ENCODE data around the gene OR5B2.
"Not testable (repeated sequence)": the region's sequence is repeated elsewhere in the genome, so short reads cannot be mapped to it uniquely, and the experiment has no call there.

OR5B2 gene

GRCh38 chr11:58428021-58428420 lies at the start of gene OR5B2:
Gene OR5B2, minus strand, starts transcription at chr11:58428121. Its CDS starts 4,860 bp downstream, at chr11:58423261.
- no peak for DNase-seq

- no peak for DNase-seq
Observed at GRCh38 chr11:58471892-58472291, 44.0 kb upstream of the OR5B2 start.

GRCh38 chr11:58466293-58466692 lies 38.4 kb upstream of the OR5B2 start:
- DNase-seq = no peak

DNA sequence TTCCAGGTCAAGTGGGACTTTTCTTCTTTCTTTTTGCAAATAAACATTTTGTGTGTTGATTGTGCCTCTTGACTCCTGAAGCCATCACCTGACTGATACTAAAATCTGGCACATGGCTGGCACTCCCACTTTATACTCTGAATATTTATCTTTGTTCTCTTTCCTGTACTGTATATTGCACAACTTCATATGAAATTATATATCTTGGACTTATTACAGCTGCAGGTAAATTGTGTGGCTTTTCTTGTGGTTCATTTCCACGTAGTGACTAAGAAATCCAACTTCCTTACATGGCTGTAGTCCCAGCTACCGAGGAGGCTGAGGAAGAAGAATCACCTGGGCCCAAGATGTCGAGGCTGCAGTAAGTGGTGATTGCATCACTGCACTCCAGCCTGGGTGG lies 37.8 kb upstream of the OR5B2 start:
- no peak for DNase-seq

DNA sequence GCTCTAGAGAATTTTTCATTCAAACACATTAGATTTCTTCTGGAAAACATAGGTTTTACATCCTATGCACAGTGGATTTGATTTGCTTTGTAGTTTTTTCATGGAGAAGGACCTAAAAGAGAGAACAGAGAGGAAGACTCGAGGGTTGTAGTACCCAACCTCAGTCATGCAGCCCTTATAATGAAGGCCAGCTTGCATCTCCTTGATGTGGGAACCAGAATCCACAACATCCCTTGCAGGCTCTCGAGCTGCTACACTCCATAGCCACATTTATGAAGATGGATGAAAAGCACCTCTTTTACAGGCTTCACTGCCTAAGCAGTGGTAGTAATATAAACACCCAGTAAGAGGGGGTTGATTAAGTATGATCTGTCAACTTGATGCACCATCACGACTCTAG lies 23.7 kb upstream of the OR5B2 start:
- DNase-seq = no peak

DNA sequence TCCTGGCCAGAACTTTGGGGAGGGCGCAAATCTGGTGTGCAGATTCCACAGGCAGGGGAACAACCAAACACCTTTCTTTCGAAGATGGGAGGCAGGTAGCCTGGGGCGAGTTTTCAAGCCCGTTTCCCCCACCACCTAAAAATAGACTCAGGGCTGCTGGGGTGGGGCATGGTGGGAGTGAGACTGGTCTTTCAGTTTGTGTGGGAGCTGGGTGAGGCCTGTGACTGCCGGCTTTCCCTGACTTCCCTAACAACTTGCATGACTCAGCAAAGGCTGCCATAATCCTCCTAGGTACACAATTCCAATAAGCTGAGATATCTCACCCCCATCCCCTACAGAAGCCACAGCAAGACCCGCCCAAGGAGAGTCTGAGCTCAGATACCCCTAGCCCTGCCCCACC lies 18.4 kb upstream of the OR5B2 start:
- peak; percentile 0 for DNase-seq

DNA sequence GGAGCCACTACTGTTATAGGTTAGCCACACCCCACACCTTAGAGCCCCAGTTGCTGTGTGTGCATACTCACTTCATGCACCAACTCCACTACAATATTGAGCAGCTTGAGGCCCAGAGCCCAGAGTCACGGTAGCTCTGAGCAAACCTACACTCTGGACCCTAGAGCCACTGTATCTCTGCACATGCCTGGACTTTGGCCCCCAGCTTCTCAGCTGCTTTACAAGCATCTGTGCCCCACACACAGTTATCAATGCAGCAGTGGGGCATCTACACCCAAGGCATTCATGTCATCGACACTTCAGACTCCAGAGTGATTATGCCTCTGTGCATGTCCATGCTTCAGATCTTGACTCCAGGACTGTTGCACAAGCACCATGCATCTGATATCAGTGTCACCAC lies 16.4 kb upstream of the OR5B2 start:
- DNase-seq = no peak

DNA sequence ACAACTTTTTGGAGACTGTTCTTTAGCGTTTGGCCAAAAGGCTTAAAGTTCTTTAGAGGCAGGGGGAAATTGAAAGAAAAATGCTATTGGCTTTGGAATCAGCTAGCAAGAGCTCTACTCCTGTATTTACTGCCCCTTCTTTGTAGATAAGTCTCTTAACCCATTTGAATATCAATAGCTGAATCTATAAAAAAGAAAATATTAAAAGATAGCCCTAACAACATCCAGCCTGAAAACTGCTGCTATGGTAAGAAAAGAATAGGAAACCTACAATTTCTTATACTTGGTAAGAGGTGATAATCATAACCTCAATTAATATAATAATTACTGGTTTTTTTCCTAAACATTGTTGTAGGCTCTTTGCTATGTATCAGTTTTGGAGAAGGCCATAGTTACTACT lies 14.2 kb upstream of the OR5B2 start, which contains the start of gene OR5B12:
Gene OR5B12 (minus strand): TSS at position 101 of the 400 bp plus-strand sequence. CDS start 2,085 bp downstream, outside the sequence.
- no peak for DNase-seq

GRCh38 chr11:58438486-58438885 lies 10.6 kb upstream of the OR5B2 start:
- no peak for DNase-seq

DNA sequence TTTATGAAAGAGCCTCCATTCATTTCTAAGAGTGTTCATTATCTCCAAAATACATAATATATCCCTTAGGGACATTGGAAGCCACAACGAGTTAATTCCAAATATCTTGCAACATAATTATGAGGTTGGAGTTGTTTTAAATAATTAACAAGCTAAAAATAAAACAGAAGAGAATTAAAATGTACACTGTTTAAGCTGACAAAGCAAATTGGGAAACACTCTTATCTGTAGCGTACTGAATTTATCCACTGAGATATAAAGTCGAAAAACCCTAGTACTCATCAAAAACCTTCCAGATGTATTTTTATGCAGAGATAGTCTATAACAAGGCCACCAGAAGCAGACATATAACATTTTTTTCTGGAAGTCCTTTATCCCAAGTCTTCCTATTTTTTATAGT lies 6.3 kb upstream of the OR5B2 start:
- DNase-seq = no peak

DNA sequence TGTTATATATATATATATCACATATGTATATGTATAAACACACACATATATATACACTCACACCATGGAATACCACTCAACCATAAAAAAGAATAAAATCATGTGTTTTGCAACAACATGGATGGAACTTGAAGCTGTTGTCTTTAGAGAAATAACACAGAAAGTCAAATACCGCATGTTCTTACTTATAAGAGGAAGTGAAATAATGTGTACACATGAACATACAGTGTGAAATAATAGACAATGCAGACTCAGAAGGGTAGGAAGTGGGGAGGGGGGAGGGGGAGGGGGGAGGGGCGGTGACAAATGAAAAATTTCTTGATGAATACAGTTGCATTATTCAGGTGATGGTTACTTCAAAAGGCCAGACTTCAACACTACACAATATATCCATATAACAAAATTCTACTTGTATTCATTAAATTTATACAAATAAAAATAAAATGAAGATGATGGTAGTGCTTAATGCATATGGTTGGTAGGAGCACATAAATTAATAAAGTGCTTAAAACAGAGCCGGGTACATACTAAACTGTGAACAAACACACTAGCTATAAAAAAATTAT lies 5.8 kb upstream of the OR5B2 start:
- DNase-seq = no peak

GRCh38 chr11:58429273-58429672 lies 1.4 kb upstream of the OR5B2 start:
- no peak for DNase-seq

DNA sequence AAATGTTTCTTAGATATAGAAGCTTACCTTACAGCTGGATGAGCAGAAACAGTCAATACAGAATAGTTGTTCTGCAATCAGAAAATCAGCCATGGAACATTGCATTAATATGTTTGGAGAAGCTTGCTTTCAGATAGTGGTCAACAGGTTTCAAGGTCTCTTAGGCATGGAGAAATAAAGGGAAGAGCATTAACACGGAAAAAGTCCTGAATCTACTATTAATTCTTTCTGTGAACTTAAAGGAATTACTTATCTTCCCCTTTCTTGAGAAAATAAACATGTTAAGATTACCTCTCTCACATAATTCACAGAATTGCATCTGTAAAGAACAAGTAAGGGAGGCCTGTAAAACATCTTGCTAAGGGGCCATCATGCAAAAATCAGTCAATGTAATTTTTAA lies 21.1 kb downstream of the OR5B2 start, which contains the start of gene OR5B3:
Gene OR5B3 (minus strand): TSS at position 101 of the 400 bp plus-strand sequence. CDS start 3,465 bp downstream, outside the sequence.
- no peak for DNase-seq

DNA sequence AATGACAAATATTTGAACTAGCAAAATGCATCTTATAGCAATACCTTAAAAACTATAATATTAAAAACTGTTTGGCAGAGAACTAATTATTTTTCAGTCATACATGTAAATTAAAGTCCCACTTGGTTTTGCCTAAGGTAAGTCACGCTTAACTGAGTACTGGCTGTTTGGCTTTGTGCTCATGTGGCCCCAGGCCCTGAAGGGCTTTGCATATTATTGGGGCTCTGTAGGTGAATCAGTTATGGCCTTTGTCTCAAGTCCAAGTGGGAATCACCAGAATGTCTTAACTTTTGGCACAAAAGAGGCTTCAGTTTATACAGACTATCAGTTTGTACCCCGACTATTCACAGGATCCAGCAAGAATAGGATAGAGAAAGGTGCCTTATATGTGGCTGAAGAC lies 28.3 kb downstream of the OR5B2 start:
- not testable (repeated sequence) for DNase-seq

DNA sequence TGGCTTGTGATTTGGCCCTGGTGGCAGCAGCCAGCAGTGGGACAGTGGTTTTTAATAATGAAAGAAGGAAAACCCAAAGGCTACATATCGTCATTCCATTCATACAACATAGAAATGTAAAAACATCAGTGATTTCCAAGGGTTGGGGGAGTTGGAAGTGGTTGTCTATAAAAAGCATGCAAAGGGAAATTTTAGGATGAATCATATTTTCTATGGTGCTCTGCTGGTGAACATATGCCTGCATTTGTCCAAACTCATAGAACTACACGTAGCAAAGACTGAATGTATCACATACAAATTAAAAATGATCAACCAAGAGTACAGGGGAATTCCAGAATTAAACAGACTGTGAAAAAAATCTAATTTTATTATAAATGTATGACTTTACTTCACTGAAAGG lies 32.3 kb downstream of the OR5B2 start:
- no peak for DNase-seq

GRCh38 chr11:58394195-58394594 lies 33.7 kb downstream of the OR5B2 start:
- DNase-seq = no peak

GRCh38 chr11:58392746-58393145 lies 35.2 kb downstream of the OR5B2 start:
- no peak for DNase-seq

DNA sequence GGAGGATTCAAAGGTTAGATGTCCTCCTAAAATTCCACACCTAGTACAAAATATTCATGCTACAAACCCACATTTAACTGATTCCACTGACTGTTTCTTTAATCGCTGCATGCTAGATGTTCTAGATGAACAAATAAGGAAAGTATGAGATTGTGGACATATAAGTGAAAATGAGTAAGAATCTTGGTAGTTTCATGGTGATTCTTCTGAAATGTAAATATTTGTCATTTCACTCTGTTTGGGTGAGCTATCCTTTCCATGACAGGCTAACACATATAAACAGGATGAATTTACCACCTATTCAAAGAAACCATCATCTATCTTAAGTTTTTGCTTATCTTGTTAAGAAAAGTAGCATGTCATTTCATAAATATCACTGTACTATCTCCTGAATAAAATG lies 36.0 kb downstream of the OR5B2 start:
- DNase-seq = no peak

DNA sequence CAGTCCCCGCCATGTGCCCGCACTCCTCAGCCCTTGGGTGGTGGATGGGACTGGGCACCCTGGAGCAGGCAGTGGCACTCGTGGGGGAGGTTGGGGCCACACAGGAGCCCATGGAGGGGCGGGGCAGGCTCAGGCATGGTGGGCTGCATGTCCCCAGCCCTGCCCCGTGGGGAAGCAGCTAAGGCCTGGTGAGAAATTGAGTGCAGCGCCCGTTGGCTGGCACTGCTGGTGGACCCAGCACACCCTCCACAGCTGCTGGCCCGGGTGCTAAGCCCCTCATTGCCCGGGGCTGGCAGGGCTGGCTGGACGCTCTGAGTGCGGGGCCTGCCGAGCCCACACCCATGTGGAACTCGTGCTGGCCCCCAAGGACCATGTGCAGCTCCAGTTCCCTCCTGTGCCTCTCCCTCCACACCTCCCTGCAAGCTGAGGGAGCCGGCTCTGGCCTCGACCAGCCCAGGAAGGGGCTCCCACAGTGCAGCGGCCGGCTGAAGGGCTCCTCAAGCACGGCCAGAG lies 37.3 kb downstream of the OR5B2 start:
- no peak for DNase-seq

Measured in NCI-H82 (cell line).